ENCODE results near the gene STXBP6.
"Not testable (repeated sequence)": the region's sequence is repeated elsewhere in the genome, so short reads cannot be mapped to it uniquely, and the experiment has no call there.

STXBP6 gene

DNA sequence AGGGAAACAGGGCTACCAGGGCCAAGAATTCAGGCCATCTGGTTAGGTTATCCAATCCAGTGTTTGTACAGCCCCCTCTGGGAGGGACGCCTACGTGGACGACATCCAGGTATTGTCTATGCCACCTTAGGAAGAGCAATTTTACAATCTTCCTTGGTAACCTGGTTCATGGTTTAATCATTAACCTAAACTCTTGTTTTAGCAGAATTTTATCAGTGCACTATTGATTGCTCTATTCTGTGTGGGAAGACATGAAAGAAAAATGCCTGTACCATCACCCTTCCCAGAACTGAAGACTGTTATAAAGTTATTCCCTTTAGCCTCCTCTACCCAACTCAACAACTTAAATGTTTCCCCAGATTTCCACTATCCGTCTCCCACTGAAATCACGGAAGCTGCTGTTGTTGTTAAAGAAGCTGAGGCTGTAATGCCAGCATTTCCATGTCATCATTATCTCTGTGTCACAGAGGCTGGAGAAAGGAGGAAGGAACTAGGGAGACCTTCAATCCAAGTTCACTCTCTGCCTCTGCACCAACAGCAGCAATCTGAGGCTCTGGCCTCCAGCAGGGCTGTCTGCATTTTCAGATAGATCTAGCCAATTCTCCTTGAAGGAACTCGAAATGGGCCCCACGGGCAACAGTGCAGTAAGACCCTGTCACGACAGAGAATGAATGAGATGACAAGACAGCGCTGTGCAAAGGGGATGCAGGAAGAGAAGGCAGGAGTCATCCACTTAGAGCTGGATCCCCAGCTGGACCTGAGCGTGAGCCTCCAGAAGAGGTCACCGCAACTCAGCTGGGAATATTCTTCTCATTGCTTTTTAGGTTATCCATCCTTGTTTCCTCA lies 232.5 kb downstream of the STXBP6 start:
- DNase-seq = peak in 1 of 2 experiments; percentile 5

DNA sequence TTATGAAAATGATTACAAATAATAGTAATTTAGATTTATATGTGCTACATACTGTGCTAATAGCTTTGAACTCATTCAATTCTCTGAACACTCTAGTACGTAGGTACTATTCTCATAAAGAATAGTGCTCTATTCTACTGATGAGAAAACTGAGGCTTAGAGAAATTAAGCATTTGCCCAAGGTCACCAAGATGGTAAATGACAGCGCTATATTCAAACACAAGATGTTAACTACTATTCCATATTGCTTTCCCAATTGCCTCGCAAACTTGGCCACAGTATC lies 233.1 kb downstream of the STXBP6 start:
- no peak for DNase-seq

DNA sequence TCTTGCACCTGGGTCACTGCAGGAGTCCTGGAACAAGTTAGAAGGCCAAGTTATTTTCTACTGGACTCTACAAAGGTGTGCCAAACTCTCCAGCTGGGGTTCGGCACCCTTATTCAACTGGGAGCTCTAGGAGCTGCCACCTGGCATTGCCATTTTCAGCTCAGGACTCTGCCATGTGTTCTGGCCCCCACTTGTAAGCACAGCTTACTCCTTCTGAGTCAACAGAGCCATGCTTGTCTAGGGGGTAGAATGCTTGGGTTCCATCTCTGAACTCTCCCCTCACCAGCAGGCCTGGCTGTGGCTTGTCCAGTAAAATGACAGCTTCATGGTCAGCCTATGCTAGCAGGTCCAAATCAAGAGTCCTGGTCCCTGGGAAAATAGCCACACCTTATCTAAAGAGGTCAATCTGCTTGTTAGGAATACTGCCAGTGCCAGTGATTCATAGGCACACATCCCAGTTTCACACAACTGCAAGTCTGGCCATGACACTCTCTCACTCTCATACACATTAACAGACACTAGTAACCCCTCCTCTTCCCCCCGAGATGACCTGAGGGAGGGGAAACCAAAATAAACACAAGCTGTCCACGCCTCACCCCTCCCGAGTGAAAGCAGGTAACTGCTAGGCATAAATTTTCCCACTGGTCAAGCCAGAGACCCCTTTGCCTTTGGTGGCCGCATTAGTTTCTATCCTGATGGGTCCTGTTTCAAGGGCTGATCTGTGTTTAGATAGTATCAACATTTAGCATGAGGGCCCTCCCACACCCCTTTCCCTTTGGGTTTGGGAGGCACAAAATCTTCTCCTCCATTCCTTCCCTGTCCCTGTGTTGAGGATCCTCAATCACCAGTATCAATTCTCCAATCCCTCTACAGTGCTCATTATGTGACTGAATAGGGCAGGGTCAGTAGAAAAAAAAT lies 233.7 kb downstream of the STXBP6 start:
- DNase-seq = no peak

DNA sequence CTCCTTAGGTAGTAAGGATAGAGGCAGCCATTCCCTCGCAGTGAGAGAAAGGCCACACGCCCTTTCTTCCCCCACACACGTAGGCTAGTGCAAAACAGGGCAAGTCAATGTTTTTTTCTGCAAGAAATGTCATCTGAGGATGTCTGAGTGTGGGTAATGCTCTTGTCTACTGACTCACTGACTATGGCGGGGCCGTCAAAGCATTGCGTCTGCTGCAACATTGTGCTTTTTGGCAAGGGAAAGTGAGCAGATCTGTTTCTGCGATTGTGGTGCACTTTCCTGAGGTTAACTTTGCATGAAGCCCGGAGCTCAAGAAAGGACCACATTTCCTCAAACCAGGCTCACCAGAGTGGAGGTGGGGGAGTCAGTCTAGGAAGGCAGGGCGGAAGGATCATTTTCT lies 234.4 kb downstream of the STXBP6 start:
- DNase-seq = no peak

DNA sequence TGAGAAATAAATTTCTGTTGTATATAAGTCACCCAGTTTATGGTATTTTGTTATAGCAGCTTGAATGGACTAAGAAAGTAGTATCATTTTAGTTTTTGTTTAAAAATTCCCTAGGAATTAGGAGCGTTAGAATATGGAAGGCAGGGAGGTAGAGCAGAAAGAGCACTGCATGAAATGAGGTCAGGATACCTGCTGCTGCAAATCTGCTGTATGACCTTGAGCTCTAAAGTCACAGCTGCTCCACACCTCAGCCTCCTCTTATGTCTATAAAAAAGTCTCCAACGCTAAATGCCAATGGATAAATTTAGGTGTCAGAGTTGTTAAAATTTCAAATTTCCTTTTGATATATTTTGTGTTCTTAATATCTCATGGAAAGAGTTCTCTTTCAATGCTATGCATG lies 235.0 kb downstream of the STXBP6 start:
- no peak for DNase-seq

DNA sequence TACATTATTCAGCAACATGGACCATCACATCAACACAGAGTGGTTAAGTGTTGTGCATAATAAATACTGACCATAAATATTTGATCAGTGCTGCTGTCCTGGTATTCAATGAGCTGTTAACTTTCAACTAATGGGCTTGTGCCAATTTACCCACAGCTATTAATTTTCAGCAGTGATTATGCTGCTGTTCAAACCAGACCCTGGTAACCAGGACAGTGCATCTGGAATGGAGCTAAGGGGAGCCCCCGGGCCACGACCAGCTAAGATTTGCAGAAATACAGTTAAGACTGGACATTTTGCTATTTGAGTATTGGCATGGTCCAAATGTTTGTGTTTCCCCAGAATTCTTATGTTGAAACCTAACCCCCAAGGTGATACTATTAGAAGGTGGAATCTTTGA lies 235.6 kb downstream of the STXBP6 start:
- no peak for DNase-seq

DNA sequence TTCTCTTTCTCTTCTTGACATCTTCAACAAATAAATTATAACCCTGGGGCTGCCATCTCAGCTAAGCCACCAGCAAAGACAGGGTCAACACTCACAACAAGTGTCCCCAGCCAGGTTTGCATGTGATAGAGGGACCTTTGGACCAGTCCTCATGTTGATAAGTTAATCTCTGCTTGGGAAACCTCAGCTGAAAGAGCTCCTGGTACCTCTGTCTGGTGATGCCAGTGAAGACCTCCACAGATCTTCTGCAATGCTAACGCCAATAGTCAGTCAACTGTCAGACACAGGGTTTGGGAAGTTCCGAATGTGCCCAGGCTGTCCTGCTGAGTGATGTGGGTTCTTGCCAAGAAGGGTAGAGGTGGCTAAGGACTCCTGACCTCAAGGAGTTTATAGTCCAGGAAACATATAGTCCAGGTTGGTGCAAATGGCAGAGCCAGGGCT lies 236.1 kb downstream of the STXBP6 start:
- no peak for DNase-seq

DNA sequence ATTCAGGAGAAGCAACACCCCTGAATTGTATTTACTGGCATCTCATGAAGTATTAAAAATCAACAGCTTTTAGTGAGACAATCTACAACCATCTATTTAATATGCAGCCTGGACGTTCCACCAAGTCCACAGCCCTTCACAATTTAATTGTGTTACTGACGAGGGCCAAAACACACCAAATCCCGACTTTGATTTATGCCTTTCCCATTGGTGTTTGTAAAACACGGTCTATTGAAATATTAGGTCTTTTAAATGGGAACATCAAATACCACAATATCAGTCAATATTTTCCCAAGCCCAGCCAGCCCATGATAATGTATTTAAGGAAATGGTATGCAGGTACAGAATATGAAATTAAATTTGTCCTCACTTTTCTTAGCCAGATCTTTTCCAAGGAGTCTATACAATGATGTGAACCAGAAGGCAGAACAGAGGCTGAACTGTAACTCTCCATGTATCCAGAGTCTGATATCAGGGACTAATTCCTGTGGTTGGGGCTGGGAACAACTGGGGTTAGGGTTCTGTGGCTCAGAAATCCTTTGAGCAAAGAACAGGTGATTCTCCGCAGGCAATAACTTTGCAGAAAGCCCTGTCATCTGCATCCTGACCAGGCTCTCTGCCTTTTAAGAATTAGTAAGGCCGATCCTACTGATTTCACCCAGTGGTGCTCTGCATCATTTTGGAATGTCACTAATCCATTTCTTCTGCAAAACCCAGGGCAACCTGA lies 236.7 kb downstream of the STXBP6 start:
- DNase-seq = no peak

DNA sequence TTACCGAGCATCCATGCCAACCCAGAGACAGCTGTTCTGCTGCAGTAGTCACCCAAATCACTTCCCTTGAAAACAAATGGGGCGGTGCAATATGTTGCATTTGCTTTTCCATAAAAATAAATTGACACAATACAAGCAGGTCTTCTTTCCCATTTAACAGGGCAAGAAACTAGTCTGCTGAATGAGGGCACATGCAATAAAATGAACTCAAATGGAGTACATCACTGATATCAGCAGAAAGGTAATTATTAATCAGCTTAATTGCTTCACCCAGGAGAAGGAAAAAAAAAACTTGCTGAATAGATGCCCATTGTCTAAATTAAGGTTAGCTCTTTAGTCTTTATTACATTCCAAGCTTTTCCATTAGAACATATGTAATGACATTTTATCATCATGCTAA lies 240.8 kb downstream of the STXBP6 start:
- DNase-seq = no peak

DNA sequence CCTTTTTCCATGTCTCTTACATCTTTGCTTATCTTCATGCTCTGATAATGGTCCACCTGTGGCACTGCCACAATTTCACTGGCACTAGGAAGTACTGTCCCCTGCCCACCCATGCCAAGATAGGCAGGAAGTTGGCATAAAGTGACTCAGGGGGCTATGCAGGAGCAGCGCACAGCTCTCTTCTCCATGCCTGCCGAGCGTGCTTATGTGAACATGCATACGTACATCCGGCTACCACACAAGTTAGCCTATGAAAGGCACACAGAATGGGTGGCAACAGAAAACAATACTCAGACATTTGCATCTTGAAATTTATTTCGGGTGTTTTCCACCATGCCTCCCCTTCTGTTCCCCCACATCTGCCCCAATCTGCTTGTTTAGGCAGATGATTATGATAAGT lies 241.5 kb downstream of the STXBP6 start:
- DNase-seq = no peak

DNA sequence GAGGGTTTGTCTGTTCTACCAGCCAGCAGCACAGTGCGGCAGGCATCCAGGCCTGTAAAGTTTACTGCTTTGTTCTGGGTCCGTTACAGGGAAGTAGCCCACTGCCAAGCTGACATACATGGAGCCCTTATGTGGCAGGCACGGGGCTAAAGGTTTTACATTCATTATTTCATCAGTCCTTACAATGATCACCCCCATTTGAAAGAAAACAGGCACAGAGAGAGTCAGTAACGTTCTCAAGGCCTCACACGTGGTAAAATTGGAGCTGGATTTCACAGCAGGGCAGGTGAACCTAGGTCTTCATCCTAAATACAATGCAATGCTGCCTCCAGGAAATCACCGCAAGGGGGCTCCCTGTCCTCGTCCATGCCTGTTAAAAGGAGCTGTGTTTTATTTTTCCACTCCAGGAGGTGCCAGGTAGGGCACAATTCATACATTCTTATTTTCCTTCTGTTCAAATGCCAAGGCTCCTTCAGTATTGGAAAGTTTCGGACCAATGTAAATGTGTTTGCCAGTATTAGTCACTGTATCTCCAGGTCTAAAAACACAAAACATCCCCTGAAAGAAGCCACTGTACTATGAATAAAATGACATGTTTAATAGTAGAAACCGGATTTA lies 243.8 kb downstream of the STXBP6 start:
- DNase-seq = peak in 1 of 2 experiments; percentile 31

DNA sequence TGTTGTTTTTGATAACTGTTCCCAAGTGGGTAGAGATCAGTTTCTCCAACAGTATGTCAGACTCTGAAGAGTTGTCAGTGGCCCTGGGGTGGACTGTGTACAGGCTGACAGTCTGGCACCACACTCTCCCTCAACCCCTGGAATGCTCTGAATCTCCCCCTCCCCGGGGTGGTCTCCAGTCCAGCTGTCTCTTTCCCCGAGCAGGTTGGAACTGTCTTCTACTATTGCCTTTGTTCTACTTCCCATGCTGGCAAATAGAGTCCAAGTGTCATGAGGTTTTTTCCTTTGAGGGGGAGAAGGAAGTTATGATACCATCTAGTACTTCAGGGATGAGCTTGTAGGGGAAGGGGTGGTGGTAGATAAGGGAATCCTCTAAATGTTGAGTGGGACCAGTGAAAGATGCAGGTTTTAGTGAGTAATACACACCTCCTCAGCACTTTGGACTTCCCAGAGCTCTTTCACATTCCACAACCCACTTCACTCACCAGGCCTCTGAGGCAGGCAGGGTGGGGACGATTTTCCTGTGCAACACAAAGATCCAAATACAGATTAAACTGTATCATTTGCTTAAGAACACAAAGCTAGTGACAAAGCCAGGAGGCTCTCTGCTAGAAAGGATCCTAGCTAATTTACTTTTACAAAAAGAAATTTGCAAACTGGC lies 245.3 kb downstream of the STXBP6 start:
- DNase-seq = no peak

DNA sequence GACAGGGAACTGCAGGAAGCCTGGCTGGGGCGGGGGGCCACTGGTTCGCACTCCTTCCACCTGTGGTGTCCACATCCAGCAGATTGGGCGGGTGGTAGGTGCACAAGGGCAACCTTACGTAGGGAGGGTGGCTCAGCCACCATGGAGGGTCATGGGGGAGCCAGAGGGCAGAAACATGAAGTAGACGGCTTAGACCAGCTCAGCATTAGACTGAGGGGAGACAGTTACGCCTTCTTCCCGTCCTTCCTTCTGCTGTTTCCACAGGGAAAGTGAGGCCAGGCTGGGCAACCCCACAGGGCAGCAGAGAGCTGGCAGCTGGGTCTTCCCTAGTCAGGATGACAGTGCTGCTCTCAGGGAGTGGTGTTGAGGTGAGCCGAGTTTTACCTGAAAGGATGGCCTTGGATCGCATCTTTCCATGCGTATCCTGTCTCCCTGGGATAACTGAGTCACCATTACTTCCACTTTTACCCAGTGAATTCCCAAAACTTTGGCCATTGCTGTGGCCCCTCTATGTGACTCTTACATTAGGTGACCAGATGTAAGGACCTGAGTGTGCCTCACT lies 245.9 kb downstream of the STXBP6 start:
- no peak for DNase-seq

DNA sequence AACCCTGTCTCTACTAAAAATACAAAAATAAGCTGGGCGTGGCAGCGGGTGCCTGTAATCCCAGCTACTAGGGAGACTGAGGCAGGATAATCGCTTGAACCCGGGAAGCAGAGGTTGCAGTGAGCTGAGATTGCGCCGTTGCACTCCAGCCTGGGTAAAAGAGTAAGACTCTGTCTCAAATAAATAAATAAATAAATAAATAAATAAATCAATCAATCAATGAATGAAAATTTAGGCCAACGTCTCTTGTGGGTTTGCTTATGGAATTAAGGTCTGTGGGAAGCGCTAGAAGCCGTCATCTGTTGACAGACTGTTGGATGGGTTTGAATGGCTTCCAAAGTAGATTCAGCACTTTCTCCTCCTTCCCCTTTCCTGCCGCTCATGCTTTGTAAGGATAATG lies 246.5 kb downstream of the STXBP6 start:
- DNase-seq = not testable (repeated sequence)

DNA sequence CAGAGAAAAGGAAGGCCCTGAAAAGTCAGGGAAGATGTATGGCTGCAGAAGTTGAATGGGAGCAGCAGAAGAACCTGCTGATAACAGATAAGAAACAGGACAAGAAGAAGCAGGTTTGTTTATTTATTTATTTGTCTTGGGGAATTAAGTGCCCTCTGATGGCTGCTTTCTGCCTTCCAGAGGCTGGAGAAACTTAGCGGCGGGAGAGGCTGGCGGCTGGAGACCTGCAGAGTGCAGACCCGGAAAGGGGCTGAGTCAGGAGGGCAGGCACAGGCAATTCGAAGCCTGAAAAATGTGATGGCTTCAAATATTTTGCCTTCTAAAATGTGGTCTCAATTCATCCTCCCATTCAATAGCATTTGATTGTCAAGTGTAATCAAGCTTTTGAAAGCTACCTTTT lies 247.7 kb downstream of the STXBP6 start:
- DNase-seq = no peak

DNA sequence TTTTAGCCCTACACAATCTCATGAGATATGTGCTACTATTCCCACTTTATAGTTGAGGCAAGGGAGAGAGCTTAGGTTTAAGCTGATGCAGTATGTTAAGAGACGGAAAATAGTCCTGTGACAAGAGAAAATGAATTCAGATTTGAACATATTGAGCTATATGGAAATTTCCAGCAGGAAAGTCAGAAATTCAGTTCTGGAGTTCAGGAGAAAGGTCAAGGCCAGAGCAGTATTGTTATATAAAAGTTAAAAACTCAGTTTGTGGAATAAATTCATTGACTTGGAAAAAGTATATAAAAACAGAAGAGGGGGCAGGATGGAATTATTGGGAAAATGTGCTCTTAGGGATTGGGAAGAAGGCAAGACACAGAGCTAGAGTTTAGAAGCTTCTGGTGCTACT lies 248.9 kb downstream of the STXBP6 start:
- DNase-seq = no peak

DNA sequence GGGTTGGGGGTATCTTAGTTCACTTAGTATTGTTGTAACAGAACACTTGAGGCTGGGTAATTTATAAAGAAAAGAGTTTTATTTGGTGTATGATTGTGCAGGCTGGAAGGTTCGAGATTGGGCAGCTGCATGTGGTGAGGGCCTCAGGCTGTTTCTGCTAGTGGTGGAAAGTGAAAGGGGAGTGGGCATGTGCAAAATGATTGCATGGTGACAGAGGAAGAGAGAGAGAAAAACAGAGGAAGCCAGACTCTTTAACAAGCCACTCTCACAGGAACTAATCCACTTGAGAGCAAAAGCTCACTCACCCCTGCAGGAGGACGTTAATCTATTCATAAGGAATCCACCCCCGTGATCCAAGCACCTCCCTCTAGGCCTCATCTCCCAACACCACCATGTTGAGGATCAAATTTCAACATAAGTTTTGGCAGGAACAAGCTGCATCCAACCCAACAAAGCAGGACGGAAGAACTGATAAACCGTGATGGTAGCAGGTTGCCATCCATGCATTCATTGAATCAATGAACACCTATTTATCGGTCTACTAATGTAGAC lies 251.0 kb downstream of the STXBP6 start:
- DNase-seq = no peak

DNA sequence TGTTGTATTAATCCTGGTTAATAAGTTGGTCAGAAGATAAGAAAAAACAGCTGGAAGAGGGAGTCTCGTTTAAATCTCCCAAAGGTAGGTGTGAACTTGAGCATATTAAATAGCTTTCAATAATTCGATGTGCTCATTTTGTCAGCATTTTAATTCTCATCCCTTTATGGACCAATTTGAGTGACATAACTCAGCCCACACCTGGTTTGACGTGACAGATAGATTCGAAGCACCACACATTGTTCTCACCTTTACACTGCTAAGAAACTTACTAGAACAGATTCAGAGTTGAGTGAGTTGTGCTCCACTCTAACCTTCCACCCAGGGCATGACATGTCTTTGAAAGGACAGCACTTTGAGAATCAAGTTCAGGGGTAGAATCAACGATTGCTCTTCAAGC lies 254.5 kb downstream of the STXBP6 start:
- no peak for DNase-seq

DNA sequence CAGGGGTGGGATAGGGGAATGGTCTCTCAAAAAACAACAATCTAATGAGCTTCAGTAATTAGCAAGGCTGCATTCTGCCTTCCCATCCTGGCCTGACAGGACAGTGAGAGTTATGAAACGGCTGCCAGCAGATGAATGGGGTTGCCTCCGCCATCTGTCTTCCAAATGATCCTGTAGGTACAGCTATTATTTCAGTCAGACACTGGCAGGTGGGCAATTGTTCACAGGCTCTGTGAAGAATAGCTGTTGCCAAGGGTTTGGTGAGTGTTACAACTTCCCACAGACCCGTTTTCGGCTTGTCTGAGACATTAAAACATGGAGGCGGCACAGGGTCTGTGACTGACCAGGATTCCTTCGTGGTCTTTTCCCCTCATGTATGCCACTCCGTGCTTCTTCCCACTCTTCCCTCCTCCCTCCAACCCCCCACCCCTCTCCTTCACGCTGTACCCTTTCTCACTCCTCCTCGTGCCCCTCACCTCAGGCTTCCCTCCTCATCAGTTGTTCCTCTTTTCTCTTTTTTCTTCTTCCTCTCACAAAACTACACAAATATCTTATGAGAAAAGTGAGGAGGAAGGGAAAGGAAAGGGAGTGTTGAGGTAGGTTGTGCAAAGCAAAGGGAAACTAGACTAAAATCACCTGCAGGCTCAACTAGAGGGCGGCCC lies 255.2 kb downstream of the STXBP6 start:
- no peak for DNase-seq

DNA sequence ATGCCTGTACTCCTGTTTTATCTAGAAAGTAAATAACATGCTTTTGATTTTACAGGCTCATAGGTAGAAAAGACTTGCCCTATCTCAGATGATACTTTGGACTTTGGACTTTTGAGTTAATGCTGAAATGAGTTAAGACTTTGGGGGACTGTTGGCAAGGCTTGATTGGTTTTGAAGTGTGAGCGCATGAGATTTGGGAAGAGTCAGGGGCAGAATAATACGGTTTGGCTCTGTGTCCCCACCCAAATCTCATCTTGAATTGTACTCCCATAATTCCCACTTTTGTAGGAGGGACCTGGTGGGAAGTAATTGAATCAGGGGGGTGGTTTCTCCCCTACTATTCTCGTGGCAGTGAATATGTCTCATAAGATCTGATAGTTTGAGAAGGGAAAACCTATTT lies 259.8 kb downstream of the STXBP6 start:
- no peak for DNase-seq

DNA sequence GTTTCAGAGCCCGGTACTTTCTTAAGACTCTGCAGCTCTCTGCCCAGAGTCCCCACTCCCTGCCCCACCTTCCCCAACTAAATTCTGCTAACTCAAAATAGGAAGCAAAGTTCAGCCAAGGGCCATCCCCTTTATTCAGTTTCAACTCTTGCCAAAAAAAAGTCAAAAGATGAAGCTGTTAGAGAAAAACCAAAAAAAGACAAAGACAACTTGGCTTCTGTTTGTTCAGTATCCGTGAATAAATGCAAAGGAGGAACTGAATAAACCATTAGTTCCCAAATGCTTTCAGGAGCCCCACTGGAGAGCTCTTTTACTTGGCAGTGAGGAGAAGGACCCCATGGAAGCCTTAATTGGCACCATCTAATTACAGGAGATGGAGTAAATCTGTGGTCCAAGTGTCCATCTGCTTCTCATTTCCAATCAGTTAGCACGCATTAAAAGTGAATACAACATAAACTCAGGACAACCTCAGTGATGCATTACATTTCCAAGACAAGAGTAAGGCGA lies 260.5 kb downstream of the STXBP6 start:
- no peak for DNase-seq
